SK-N-SH (cell line): ENCODE measurements around the gene EEF1AKMT1. TPM values are rescaled to one million over a fixed set of nuclear protein-coding genes. Genes with fewer than 3 reads are reported as not detected.

Source experiments
- CTCF ChIA-PET: fragments of 300-600, 350-600 bp; formaldehyde crosslinking; extraction: SDS; loops from one replicate; lab custom pipeline; 2021; lab: Yijun Ruan, JAX
- POLR2A ChIA-PET: fragments of 350-600 bp; sonication (Branson Sonifier 250); formaldehyde crosslinking; extraction: SDS; loops from one replicate; lab custom pipeline; 2020; ENCODE audit warnings: antibody characterized with exemption, inconsistent platforms; lab: Yijun Ruan, JAX
- DNase-seq: peaks from one replicate; pipeline ENCODE4 v3.0.0; 2012
- H2AFZ ChIP-seq: fragments of 200-600 bp; sonication (generic); 2 replicates; pipeline ENCODE4 v1.8.1; 2016; ENCODE audit warnings: antibody characterized with exemption, mild to moderate bottlenecking, low read depth
- H3F3A ChIP-seq: fragments of 200-600 bp; sonication (generic); replicated peaks from 2 replicates; pipeline ENCODE3; 2016; ENCODE audit warnings: antibody characterized with exemption, mild to moderate bottlenecking; ENCODE audit not compliant: insufficient read depth
- H3K27ac ChIP-seq, 2 experiments: fragments of 200-500 bp in 1 of 2; fragments of 200-600 bp in 1 of 2; sonication (Bioruptor generic) in 1 of 2; sonication (generic), shearing (Covaris generic) in 1 of 2; 2 replicates each; pipeline versions ENCODE4 v1.5.1 to v1.6.1; 2014 to 2016; ENCODE audit warnings: low read depth in 2 of 2, inconsistent platforms in 1 of 2, low read length in 1 of 2, mild to moderate bottlenecking in 1 of 2, mixed read lengths in 1 of 2
- H3K27me3 ChIP-seq: fragments of 200-600 bp; sonication (generic), shearing (Covaris generic); 2 replicates; pipeline ENCODE4 v1.6.1; 2016; ENCODE audit warnings: mixed run types; ENCODE audit not compliant: insufficient read depth
- H3K36me3 ChIP-seq, 2 experiments: fragments of 200-500 bp in 1 of 2; fragments of 200-600 bp in 1 of 2; sonication (Bioruptor generic) in 1 of 2; sonication (generic) in 1 of 2; replicated peaks in 1 of 2; 2 replicates each; pipeline versions ENCODE3 to v1.5.1; 2014 to 2016; ENCODE audit warnings: low read length in 1 of 2, mild to moderate bottlenecking in 1 of 2; ENCODE audit not compliant: insufficient read depth in 2 of 2, control insufficient read depth in 1 of 2
- H3K4me1 ChIP-seq, 2 experiments: fragments of 200-500 bp in 1 of 2; fragments of 200-600 bp in 1 of 2; sonication (Bioruptor generic) in 1 of 2; sonication (generic), shearing (Covaris generic) in 1 of 2; 2 replicates each; pipeline versions ENCODE4 v1.5.1 to v1.6.1; 2014 to 2016; ENCODE audit warnings: low read depth in 1 of 2, low read length in 1 of 2, mixed run types in 1 of 2; ENCODE audit not compliant: insufficient read depth in 2 of 2, control insufficient read depth in 1 of 2
- H3K4me2 ChIP-seq: fragments of 200-600 bp; sonication (generic), shearing (Covaris generic); 2 replicates; pipeline ENCODE4 v1.6.1; 2017; ENCODE audit warnings: mixed run types
- H3K4me3 ChIP-seq, 2 experiments: fragments of 200-500 bp in 1 of 2; fragments of 200-600 bp in 1 of 2; sonication (Bioruptor generic) in 1 of 2; sonication (generic), shearing (Covaris generic) in 1 of 2; 2 replicates each; pipeline versions ENCODE4 v1.5.1 to v1.8.1; 2014 to 2016; ENCODE audit warnings: low read depth in 2 of 2, inconsistent platforms in 1 of 2, low read length in 1 of 2, mild to moderate bottlenecking in 1 of 2, mixed read lengths in 1 of 2, moderate library complexity in 1 of 2
- H3K79me2 ChIP-seq: fragments of 200-600 bp; sonication (generic); 2 replicates; pipeline ENCODE4 v1.8.1; 2017; ENCODE audit warnings: mild to moderate bottlenecking; ENCODE audit not compliant: insufficient read depth
- H3K9ac ChIP-seq: fragments of 200-600 bp; sonication (generic); 2 replicates; pipeline ENCODE4 v1.6.1; 2017; ENCODE audit warnings: mixed run types
- H3K9me2 ChIP-seq: fragments of 200-600 bp; sonication (generic); 2 replicates; pipeline ENCODE4 v1.6.1; 2017; ENCODE audit warnings: mixed run types
- H3K9me3 ChIP-seq: fragments of 200-600 bp; sonication (generic); 2 replicates; pipeline ENCODE4 v1.6.1; 2017; ENCODE audit warnings: mixed run types, mild to moderate bottlenecking, moderate library complexity
- H4K20me1 ChIP-seq: fragments of 200-600 bp; sonication (generic); 2 replicates; pipeline ENCODE4 v1.6.1; 2017; ENCODE audit warnings: mild to moderate bottlenecking, mixed run types; ENCODE audit not compliant: insufficient read depth
- EP300 ChIP-seq, 2 experiments: IDR thresholded peaks; 2 replicates each; pipeline versions ENCODE4 v1.4.0 to v1.6.1; 2012; ENCODE audit warnings: borderline replicate concordance in 1 of 2, low read depth in 1 of 2, low read length in 1 of 2
- EZH2phosphoT487 ChIP-seq: fragments of 200-600 bp; sonication (generic); IDR thresholded peaks from 2 replicates; pipeline ENCODE4 v1.6.1; 2017; ENCODE audit warnings: low read depth, mixed run types, mild to moderate bottlenecking, antibody characterized with exemption, moderate library complexity, borderline replicate concordance
- FOSL2 ChIP-seq: IDR thresholded peaks from 2 replicates; pipeline ENCODE4 v1.4.0; 2012; ENCODE audit warnings: low read depth, mild to moderate bottlenecking, moderate library complexity, borderline replicate concordance
- FOXJ3 ChIP-seq: sonication (generic); formaldehyde crosslinking; IDR thresholded peaks from 2 replicates; pipeline ENCODE4 v1.5.1; 2020; ENCODE audit warnings: mild to moderate bottlenecking, missing genetic modification reagents
- FOXM1 ChIP-seq: IDR thresholded peaks from 2 replicates; pipeline ENCODE4 v1.4.0; 2012; ENCODE audit warnings: low read depth, mild to moderate bottlenecking
- GABPA ChIP-seq: IDR thresholded peaks from 2 replicates; pipeline ENCODE4 v1.4.0; 2012; ENCODE audit warnings: low read depth, mild to moderate bottlenecking
- GATA2 ChIP-seq: sonication (generic); formaldehyde crosslinking; IDR thresholded peaks from 2 replicates; pipeline ENCODE4 v1.5.0; 2020; ENCODE audit warnings: mild to moderate bottlenecking, missing genetic modification reagents
- RFX5 ChIP-seq: IDR thresholded peaks from 2 replicates; pipeline ENCODE4 v1.6.1; 2012; ENCODE audit warnings: mild to moderate bottlenecking, improper control_type of control experiment, low read length
- SMC3 ChIP-seq: IDR thresholded peaks from 2 replicates; pipeline ENCODE4 v1.6.1; 2012; ENCODE audit warnings: low read depth, low read length, improper control_type of control experiment
- WGBS: methylation state at CpG from one replicate; pipeline ENCODE4 v1.1.6; 2017; ENCODE audit warnings: low lambda C conversion rate; 5-methylcytosine and 5-hydroxymethylcytosine counted together
- polyA plus RNA-seq, 3 experiments: library from polyadenylated mRNA; depleted of rRNA; stranded (reverse); fragments of >200 nt; gene quantifications; 2 replicates each; pipeline ENCODE4 v1.2.3, GENCODE V29; 2012
- TF ChIP-seq, protein P1 (sequence below): IDR thresholded peaks from 2 replicates; pipeline ENCODE4; 2012
- TF ChIP-seq, protein P2 (sequence below): IDR thresholded peaks from 2 replicates; pipeline ENCODE4 v1.6.1; 2012; ENCODE audit warnings: mild to moderate bottlenecking, low read depth, low read length, moderate library complexity

The EEF1AKMT1 gene
- polyA plus RNA-seq, 1 of the 3 experiments (the other 2 are of a cell fraction): 4.2 TPM

DNA sequence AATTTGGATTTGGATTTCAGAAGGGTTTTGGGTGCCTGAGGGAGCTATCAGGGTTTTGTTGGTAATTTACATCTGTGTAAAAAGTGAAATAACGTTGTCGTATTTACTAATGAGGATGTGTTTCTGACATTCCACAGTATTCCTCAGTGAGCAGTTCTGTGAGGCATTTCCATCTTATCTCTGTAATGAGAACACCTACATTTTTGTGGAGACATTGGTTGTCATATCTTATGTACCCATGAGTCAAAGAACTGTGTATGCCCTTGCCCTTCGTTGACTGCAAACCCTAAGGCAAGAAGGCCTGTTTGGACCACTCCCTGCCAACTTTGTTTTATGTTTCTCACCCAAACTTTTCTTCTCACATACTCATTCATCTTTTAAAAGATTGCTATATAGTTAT is 84.5 kb downstream of the EEF1AKMT1 start (continued):
- no peak for TF ChIP-seq EZH2phosphoT487
- TF ChIP-seq, all 33 proteins: peak for 0

DNA sequence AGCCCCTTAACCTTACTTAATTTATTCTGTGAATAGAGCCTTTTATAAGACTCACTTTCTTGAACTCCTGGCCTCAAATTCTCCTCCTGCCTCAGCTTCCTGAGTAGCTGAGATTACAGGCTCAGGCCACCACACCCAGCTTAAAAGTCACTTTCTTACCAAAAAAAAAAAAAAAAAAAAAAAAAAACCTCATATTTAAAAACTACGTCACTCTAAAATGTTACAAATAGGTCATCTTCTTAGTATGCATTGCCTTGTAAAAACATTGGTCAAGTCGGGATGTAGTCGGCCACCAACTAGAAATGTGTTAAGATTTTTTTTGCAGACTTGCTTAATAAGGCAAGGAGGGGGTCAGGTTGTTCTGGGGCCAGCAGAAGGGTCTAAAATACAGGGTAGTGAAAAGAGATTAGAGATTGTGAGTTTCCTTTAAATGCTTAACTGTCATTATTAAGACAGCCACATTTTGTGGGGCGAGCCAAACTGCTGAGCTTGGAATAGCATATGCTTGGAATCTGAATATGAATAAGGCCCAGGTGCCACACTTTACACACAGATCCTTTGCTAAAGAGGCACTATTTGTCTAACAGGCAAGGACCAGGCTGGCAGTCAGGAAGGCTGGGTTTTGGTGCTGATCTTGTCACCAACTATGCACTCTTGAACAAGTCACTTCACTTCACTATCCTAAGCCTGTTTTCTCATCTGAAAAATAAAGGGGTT is 86.7 kb downstream of the EEF1AKMT1 start:
- no peaks in the 10 kb centered on the region for H4K20me1 ChIP-seq
- H3K4me1 ChIP-seq: no peaks in the 10 kb centered on the region
- DNase-seq: no peak
- no peaks in the 10 kb centered on the region for H3K27me3 ChIP-seq
- H3F3A ChIP-seq: no peaks in the 10 kb centered on the region
- no peak overlapping the region for H3K9ac ChIP-seq
- H3K9me2 ChIP-seq: no peaks in the 10 kb centered on the region
- H3K36me3 ChIP-seq: peaks cover 0 to 3% of the 10 kb centered on the region in 2 experiments
- no peak overlapping the region for H2AFZ ChIP-seq
- no peak overlapping the region for H3K4me3 ChIP-seq
- H3K27ac ChIP-seq: no peak overlapping the region
- no peak for TF ChIP-seq FOXJ3 (CRISPR knock-in tag)
- no peak for TF ChIP-seq FOSL2
- TF ChIP-seq, protein P1, sequence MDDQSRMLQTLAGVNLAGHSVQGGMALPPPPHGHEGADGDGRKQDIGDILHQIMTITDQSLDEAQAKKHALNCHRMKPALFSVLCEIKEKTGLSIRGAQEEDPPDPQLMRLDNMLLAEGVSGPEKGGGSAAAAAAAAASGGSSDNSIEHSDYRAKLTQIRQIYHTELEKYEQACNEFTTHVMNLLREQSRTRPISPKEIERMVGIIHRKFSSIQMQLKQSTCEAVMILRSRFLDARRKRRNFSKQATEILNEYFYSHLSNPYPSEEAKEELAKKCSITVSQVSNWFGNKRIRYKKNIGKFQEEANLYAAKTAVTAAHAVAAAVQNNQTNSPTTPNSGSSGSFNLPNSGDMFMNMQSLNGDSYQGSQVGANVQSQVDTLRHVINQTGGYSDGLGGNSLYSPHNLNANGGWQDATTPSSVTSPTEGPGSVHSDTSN: no peak
- TF ChIP-seq RFX5: no peak
- TF ChIP-seq SMC3: no peak
- TF ChIP-seq GABPA: no peak
- no peak for TF ChIP-seq EP300 (IDR thresholded peaks at IDR 0.05; ENCODE audit: borderline replicate concordance in 1 of 2, low read depth in 1 of 2, low read length in 1 of 2)
- TF ChIP-seq, protein P2, sequence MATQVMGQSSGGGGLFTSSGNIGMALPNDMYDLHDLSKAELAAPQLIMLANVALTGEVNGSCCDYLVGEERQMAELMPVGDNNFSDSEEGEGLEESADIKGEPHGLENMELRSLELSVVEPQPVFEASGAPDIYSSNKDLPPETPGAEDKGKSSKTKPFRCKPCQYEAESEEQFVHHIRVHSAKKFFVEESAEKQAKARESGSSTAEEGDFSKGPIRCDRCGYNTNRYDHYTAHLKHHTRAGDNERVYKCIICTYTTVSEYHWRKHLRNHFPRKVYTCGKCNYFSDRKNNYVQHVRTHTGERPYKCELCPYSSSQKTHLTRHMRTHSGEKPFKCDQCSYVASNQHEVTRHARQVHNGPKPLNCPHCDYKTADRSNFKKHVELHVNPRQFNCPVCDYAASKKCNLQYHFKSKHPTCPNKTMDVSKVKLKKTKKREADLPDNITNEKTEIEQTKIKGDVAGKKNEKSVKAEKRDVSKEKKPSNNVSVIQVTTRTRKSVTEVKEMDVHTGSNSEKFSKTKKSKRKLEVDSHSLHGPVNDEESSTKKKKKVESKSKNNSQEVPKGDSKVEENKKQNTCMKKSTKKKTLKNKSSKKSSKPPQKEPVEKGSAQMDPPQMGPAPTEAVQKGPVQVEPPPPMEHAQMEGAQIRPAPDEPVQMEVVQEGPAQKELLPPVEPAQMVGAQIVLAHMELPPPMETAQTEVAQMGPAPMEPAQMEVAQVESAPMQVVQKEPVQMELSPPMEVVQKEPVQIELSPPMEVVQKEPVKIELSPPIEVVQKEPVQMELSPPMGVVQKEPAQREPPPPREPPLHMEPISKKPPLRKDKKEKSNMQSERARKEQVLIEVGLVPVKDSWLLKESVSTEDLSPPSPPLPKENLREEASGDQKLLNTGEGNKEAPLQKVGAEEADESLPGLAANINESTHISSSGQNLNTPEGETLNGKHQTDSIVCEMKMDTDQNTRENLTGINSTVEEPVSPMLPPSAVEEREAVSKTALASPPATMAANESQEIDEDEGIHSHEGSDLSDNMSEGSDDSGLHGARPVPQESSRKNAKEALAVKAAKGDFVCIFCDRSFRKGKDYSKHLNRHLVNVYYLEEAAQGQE: no peak
- no peak for TF ChIP-seq GATA2
- TF ChIP-seq FOXM1: no peak
- TF ChIP-seq, all 33 proteins: peak for 0
- no peaks in the 10 kb centered on the region for H3K79me2 ChIP-seq
- ChIA-PET CTCF (interaction anchor here (1.7 kb wide), 1 partner anchor 15 kb away, joined by 4 read pairs; no protein-coding TSS in a partner anchor), POLR2A (no interaction called here)
- H3K9me3 ChIP-seq: no peaks in the 10 kb centered on the region
- no peak overlapping the region for H3K4me2 ChIP-seq
- WGBS: 94% methylated on average over 4 of the region's 4 CpGs
